ENCODE results near the gene HOXA4.
A peak's percentile ranks its signal among the peaks of the same experiment; 100 is the strongest.

Gene HOXA4

GRCh38 chr7:27106181-27106900, 24.2 kb downstream of the HOXA4 start:
- FAIRE-seq (no peak), DNase-seq (ENCODE audit: low spot score) (no peak)

GRCh38 chr7:27105301-27106031, 25.1 kb downstream of the HOXA4 start:
- FAIRE-seq: no peak

GRCh38 chr7:27104341-27105058, 26.1 kb downstream of the HOXA4 start:
- FAIRE-seq (no peak), DNase-seq (ENCODE audit: low spot score) (no peak)

More at GRCh38 chr7:27105301-27106031, 25.1 kb downstream of the HOXA4 start:
- DNase-seq (ENCODE audit: low spot score): no peak

GRCh38 chr7:27103489-27104226, 26.9 kb downstream of the HOXA4 start:
- DNase-seq (ENCODE audit: low spot score) (peak; percentile 63), FAIRE-seq (peak; percentile 71)

- DNase-seq (ENCODE audit: low spot score): peak; percentile 69
- FAIRE-seq: peak; percentile 70
These were observed 27.7 kb downstream of the HOXA4 start, which contains the start of gene HOXA2 for GRCh38 chr7:27102581-27103442. HOXA2 (minus strand) TSS chr7:27102683; CDS start chr7:27102500, 183 bp downstream.

- peak; percentile 30 for DNase-seq (ENCODE audit: low spot score)
- no peak for FAIRE-seq
These were observed 28.5 kb downstream of the HOXA4 start for GRCh38 chr7:27101957-27102580.

GRCh38 chr7:27101171-27101956, 29.2 kb downstream of the HOXA4 start:
- FAIRE-seq (peak; percentile 69), DNase-seq (ENCODE audit: low spot score) (peak; percentile 66)

GRCh38 chr7:27100694-27101170, 29.8 kb downstream of the HOXA4 start:
- DNase-seq (ENCODE audit: low spot score) (peak; percentile 30), FAIRE-seq (no peak)

GRCh38 chr7:27099453-27100370, 30.8 kb downstream of the HOXA4 start:
- peak; percentile 56 for FAIRE-seq
- no peak for DNase-seq (ENCODE audit: low spot score)

GRCh38 chr7:27098578-27099451, 31.7 kb downstream of the HOXA4 start:
- DNase-seq (ENCODE audit: low spot score): peak; percentile 47
- no peak for FAIRE-seq

- FAIRE-seq (peak; percentile 73), DNase-seq (ENCODE audit: low spot score) (peak; percentile 56)
These were observed 32.6 kb downstream of the HOXA4 start for GRCh38 chr7:27097686-27098577.

- FAIRE-seq: peak; percentile 2
These were observed 33.6 kb downstream of the HOXA4 start for GRCh38 chr7:27096768-27097514.

GRCh38 chr7:27095897-27096767, 34.4 kb downstream of the HOXA4 start, which contains the start of gene HOXA1:
HOXA1 (minus strand) TSS chr7:27096000; CDS start chr7:27095912, 88 bp downstream.
- DNase-seq (ENCODE audit: low spot score) (peak; percentile 95), FAIRE-seq (peak; percentile 27)

More at GRCh38 chr7:27096768-27097514, 33.6 kb downstream of the HOXA4 start:
- peak; percentile 46 for DNase-seq (ENCODE audit: low spot score)
